GM12872 (cell line): Measurements from ENCODE around the gene ARHGAP20.

Experiments used
- TF ChIP-seq, protein P1 (sequence below): IDR thresholded peaks from 3 replicates; pipeline ENCODE4 v1.5.1; 2011; ENCODE audit warnings: low read depth, mild to moderate bottlenecking, low read length, moderate library complexity; ENCODE audit not compliant: insufficient read depth

Gene ARHGAP20

DNA sequence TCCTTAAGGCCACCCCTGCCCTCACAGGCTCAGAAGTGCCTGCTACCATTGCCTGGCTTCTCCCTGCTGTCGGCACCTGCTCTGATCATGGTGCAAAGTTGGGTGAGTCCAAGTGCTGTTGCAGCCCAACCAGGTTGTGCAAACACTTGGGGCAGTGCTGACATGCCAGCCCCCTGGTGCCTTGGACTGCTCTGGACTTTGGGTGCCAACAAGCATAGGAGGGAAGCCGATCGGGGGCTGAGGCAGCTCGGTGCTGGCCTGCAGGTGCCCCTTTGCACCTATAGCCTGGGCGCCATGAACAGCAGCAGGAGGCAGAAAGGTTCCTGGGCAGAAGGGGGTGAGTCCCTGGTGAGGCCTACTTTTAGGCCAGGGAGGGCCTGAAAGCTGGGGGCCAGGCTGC is 113.0 kb downstream of the ARHGAP20 start:
- TF ChIP-seq, protein P1, sequence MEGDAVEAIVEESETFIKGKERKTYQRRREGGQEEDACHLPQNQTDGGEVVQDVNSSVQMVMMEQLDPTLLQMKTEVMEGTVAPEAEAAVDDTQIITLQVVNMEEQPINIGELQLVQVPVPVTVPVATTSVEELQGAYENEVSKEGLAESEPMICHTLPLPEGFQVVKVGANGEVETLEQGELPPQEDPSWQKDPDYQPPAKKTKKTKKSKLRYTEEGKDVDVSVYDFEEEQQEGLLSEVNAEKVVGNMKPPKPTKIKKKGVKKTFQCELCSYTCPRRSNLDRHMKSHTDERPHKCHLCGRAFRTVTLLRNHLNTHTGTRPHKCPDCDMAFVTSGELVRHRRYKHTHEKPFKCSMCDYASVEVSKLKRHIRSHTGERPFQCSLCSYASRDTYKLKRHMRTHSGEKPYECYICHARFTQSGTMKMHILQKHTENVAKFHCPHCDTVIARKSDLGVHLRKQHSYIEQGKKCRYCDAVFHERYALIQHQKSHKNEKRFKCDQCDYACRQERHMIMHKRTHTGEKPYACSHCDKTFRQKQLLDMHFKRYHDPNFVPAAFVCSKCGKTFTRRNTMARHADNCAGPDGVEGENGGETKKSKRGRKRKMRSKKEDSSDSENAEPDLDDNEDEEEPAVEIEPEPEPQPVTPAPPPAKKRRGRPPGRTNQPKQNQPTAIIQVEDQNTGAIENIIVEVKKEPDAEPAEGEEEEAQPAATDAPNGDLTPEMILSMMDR = no peak

DNA sequence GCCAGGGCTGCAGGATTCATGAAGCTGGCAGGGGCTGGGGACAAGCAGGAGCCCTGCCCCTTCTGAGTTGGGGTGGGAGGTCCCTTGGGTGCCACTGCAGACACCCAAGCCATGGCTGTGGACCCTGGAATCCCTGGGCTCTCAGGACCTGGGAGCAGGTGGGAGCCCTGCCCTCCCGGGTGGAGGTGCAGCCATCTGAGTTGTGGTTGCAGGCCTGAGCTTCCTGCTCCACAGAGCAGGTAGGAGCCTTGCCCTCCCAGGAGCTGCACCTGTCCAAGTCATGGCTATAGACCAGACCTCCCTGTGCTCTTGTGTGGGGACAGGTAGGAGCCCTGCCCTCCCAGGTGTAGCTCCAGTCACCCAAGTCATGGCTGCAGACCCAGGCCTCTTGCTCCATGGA is 113.5 kb downstream of the ARHGAP20 start:
- TF ChIP-seq, protein P1 = no peak

DNA sequence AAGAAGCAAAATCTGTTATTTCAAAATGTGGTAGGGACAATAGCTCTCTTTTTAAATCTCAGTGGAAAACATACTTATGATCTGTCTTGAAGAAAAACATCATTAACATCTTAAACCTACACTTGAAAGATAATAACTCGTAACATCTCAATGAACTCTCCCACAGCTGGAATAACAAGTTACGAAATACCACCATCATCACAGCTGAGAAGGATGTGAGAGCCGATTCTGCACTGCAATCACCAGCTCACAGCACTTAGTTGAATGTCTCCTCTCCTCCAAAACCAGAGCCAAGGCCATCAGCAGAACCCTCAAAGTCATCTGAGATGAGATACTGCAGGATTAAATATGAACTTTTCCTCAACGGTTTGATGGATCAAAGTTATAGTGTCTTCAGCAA is 124.3 kb downstream of the ARHGAP20 start:
- TF ChIP-seq, protein P1 = no peak

DNA sequence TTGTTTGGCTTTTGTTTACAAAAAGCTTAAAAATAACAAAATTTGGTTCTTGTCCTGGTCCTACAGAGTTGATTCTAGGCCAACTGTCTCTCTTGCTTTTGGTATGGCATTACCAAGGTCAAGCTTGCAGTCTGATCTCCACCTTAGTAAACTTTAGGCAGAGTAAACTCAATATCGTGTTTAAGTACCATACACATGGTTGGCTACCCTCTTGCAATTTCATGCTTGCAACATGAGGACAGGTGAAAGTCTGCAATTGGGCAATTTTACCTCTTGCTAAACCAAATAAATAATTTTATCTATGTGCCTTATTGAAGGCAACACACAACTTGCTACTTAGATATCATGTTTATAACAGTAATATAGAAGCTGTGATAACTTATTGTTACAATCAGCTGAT is 125.1 kb downstream of the ARHGAP20 start:
- TF ChIP-seq, protein P1 = no peak

DNA sequence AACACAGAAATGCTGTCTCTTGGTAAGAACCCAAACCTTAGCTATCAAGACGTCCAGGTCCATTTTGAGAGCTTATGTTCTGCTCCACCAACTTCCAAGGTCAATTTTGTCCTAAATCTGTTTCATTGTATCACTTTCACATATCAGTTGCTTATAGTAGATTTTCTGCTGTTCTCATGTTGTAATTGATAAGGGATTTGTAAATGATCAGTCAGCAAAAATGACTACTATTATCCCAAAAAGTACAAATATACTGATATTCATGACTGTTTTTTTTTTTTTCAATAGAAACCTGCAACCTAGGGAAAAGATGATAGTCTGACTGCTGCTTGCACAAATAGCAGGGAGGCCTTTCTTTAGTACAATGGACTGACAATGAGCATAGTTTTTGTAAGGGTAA is 128.1 kb downstream of the ARHGAP20 start:
- TF ChIP-seq, protein P1 = no peak

DNA sequence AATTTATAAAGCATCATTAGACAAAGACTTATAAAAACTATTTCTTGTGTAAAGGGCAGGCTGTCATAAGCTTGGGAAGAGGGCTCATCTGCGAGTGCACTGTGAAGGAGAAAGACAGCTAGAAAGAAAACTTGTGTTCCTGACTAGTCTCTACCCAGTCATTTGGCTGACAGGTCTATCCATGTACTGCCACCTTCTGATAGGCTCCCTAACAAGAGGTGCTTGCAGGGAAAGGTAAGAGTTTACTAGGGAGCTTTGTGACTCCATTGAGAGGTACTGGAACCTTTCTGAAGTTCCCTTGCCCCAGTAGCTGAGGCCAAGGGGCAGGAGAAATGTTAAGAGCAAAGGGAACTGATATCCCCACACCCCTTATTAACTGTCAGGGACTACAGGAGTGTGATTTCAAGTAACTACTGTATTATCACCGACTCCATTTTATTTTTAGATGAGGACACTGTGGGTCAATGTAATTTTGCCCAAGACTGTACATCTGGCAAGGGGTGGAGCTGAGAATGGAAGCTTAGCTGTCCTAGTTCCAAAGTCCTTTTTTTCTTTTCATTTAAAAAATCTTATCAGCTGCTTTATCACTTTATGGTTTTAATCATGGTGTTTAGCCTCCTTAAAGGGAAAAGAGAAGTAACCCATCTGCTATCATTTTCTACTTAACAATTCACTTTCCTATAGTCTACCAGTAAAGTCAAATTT is 129.4 kb downstream of the ARHGAP20 start:
- TF ChIP-seq, protein P1 = no peak

DNA sequence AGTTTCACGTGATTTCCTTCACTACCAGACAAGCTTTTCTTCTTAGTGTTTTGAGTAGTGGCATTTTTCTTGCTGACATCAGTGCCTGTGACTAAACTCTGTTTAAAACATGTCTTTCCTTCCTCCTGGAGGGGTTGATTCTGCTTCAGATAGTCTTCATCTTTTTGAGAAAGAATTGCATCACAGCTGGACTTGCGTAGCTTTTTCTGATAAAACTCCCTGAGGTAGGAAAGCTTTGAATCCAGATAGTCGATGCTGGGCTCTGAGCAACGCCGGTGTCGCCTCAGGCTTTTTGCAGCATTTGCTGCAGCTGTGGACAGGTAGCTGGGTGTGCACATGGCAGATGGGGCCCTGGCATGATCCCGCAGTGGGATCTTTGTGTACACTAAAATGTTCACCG is 131.7 kb downstream of the ARHGAP20 start:
- TF ChIP-seq, protein P1 = no peak
